ENCODE data around the gene CHRNA4.

CHRNA4 gene

GRCh38 chr20:63377256-63377941, 16.2 kb upstream of the CHRNA4 start:
- Histone ChIP-seq H3K4me3 (IDR thresholded peaks at IDR 0.05; ENCODE audit: insufficient read depth, low read depth, low read length) (no peak overlapping the region), H3K79me2 (ENCODE audit: insufficient read depth, low read depth) (no peaks in the 10 kb centered on the region), H3K4me1 (ENCODE audit: low read depth, poor library complexity, severe bottlenecking) (no peaks in the 10 kb centered on the region), H2AFZ (ENCODE audit: low read depth) (no peak overlapping the region), H3K4me2 (no peak overlapping the region), H3K27ac (no peak overlapping the region), H3K27me3 (ENCODE audit: insufficient read depth, low read depth) (peaks cover 91% of the 10 kb centered on the region), H3K36me3 (ENCODE audit: insufficient read depth) (no peaks in the 10 kb centered on the region), H4K20me1 (ENCODE audit: insufficient read depth) (no peaks in the 10 kb centered on the region), H3K9ac (no peak overlapping the region)
- TF ChIP-seq, protein P1, sequence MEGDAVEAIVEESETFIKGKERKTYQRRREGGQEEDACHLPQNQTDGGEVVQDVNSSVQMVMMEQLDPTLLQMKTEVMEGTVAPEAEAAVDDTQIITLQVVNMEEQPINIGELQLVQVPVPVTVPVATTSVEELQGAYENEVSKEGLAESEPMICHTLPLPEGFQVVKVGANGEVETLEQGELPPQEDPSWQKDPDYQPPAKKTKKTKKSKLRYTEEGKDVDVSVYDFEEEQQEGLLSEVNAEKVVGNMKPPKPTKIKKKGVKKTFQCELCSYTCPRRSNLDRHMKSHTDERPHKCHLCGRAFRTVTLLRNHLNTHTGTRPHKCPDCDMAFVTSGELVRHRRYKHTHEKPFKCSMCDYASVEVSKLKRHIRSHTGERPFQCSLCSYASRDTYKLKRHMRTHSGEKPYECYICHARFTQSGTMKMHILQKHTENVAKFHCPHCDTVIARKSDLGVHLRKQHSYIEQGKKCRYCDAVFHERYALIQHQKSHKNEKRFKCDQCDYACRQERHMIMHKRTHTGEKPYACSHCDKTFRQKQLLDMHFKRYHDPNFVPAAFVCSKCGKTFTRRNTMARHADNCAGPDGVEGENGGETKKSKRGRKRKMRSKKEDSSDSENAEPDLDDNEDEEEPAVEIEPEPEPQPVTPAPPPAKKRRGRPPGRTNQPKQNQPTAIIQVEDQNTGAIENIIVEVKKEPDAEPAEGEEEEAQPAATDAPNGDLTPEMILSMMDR (conservative IDR thresholded peaks at IDR 0.05; ENCODE audit: low read depth, low read length) = no peak

DNA sequence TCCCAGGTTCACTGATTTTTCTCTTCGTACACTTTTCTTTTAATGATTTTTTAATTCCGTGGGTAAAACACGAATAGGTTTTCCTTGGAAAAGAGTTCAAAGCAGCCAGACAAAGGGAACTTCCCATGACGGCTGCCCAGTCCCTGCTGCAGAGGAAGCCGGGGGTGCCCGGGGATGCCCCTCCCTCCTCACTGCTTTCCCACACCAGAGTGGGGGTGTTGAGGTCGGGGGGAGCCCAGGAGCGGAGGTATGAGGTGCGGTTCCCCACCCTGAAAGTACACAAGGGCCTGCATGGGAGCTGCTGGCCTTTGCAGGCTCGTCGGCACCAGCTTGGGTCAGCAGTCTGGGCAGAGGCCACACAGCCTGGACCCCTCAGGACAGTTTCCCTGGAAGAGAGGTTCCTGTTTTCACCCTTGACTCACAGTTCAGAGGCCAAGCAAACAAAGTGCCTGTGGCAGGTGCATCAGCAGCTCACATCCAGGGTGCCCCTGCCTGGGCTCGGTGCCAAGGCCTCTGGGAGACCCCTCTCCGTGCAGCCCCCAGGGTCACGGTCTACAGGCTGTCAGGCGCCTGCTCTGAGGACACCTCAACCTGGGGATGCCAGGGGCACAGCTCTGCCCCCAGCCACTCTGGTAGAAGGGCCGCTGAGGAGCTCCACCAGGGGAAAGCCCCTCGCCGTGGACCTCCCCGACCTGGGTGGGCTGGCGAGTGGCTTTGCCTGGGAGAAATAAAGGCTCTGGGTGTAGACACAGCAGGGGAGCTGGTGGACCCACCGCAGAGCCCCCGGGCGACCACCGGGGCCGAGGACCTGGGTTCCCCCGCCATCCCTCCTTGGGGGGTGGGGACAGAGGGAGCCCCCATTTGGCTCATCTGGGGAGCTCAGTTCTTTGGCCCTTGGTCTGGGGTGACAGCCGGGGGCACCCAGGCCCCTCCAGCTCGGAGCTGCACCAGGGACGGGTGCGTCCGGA, 15.4 kb upstream of the CHRNA4 start:
- H3K79me2 ChIP-seq (ENCODE audit: insufficient read depth, low read depth) = no peaks in the 10 kb centered on the region
- H3K4me3 ChIP-seq (IDR thresholded peaks at IDR 0.05; ENCODE audit: insufficient read depth, low read depth, low read length) = no peak overlapping the region
- no peak overlapping the region for H3K27ac ChIP-seq
- peaks cover 87% of the 10 kb centered on the region for H3K27me3 ChIP-seq (ENCODE audit: insufficient read depth, low read depth)
- no peaks in the 10 kb centered on the region for H4K20me1 ChIP-seq (ENCODE audit: insufficient read depth)
- H2AFZ ChIP-seq (ENCODE audit: low read depth) = no peak overlapping the region
- H3K36me3 ChIP-seq (ENCODE audit: insufficient read depth) = no peaks in the 10 kb centered on the region
- TF ChIP-seq, protein P1 (conservative IDR thresholded peaks at IDR 0.05; ENCODE audit: low read depth, low read length) = no peak
- H3K4me1 ChIP-seq (ENCODE audit: low read depth, poor library complexity, severe bottlenecking) = no peaks in the 10 kb centered on the region
- no peak overlapping the region for H3K9ac ChIP-seq
- no peak overlapping the region for H3K4me2 ChIP-seq

GRCh38 chr20:63375438-63375837, 14.3 kb upstream of the CHRNA4 start:
- Histone ChIP-seq H3K9ac (no peak overlapping the region), H3K27me3 (ENCODE audit: insufficient read depth, low read depth) (peaks cover 89% of the 10 kb centered on the region), H3K4me3 (IDR thresholded peaks at IDR 0.05; ENCODE audit: insufficient read depth, low read depth, low read length) (no peak overlapping the region), H3K79me2 (ENCODE audit: insufficient read depth, low read depth) (no peaks in the 10 kb centered on the region), H3K36me3 (ENCODE audit: insufficient read depth) (no peaks in the 10 kb centered on the region), H3K4me2 (no peak overlapping the region), H4K20me1 (ENCODE audit: insufficient read depth) (no peaks in the 10 kb centered on the region), H3K4me1 (ENCODE audit: low read depth, poor library complexity, severe bottlenecking) (no peaks in the 10 kb centered on the region), H3K27ac (no peak overlapping the region), H2AFZ (ENCODE audit: low read depth) (no peak overlapping the region)
- TF ChIP-seq, protein P1 (conservative IDR thresholded peaks at IDR 0.05; ENCODE audit: low read depth, low read length) = no peak

GRCh38 chr20:63374504-63374903, 13.4 kb upstream of the CHRNA4 start:
- Histone ChIP-seq H3K9ac (no peak overlapping the region), H3K27me3 (ENCODE audit: insufficient read depth, low read depth) (peaks cover 89% of the 10 kb centered on the region), H3K79me2 (ENCODE audit: insufficient read depth, low read depth) (no peaks in the 10 kb centered on the region), H3K36me3 (ENCODE audit: insufficient read depth) (no peaks in the 10 kb centered on the region), H3K27ac (no peak overlapping the region), H4K20me1 (ENCODE audit: insufficient read depth) (no peaks in the 10 kb centered on the region), H3K4me3 (IDR thresholded peaks at IDR 0.05; ENCODE audit: insufficient read depth, low read depth, low read length) (no peak overlapping the region), H3K4me1 (ENCODE audit: low read depth, poor library complexity, severe bottlenecking) (no peaks in the 10 kb centered on the region), H2AFZ (ENCODE audit: low read depth) (no peak overlapping the region), H3K4me2 (no peak overlapping the region)
- TF ChIP-seq, protein P1 (conservative IDR thresholded peaks at IDR 0.05; ENCODE audit: low read depth, low read length) = no peak
